ENCODE data around the gene TTC33.
A peak's percentile ranks its signal among the peaks of the same experiment; 100 is the strongest.
"Not testable (repeated sequence)": the region's sequence is repeated elsewhere in the genome, so short reads cannot be mapped to it uniquely, and the experiment has no call there.

The TTC33 gene

GRCh38 chr5:40652441-40653220 is 103.1 kb downstream of the TTC33 start:
- no peak for DNase-seq (ENCODE audit: low read depth)

GRCh38 chr5:40651201-40651600 is 104.6 kb downstream of the TTC33 start:
- no peak for DNase-seq (ENCODE audit: low read depth)

GRCh38 chr5:40649463-40650030 is 106.2 kb downstream of the TTC33 start:
- no peak for DNase-seq (ENCODE audit: low read depth)

GRCh38 chr5:40648150-40648549 is 107.6 kb downstream of the TTC33 start:
- no peak for DNase-seq (ENCODE audit: low read depth)

- no peak for DNase-seq (ENCODE audit: low read depth)
These were observed 109.5 kb downstream of the TTC33 start for GRCh38 chr5:40646266-40646665.

- DNase-seq (ENCODE audit: low read depth), result not testable (repeated sequence)
These were observed 116.2 kb downstream of the TTC33 start for GRCh38 chr5:40639531-40639930.

- no peak for DNase-seq (ENCODE audit: low read depth)
These were observed 121.2 kb downstream of the TTC33 start for GRCh38 chr5:40634593-40634992.

- no peak for DNase-seq (ENCODE audit: low read depth)
These were observed 121.6 kb downstream of the TTC33 start for GRCh38 chr5:40634154-40634553.

GRCh38 chr5:40631236-40631635 is 124.5 kb downstream of the TTC33 start:
- DNase-seq (ENCODE audit: low read depth), result no peak

GRCh38 chr5:40630126-40630525 is 125.6 kb downstream of the TTC33 start:
- DNase-seq (ENCODE audit: low read depth), result no peak

GRCh38 chr5:40628407-40628806 is 127.4 kb downstream of the TTC33 start:
- DNase-seq (ENCODE audit: low read depth), result no peak

GRCh38 chr5:40627706-40628105 is 128.1 kb downstream of the TTC33 start:
- DNase-seq (ENCODE audit: low read depth), result no peak

- no peak for DNase-seq (ENCODE audit: low read depth)
These were observed 129.0 kb downstream of the TTC33 start for GRCh38 chr5:40626801-40627200.

GRCh38 chr5:40623480-40624420 is 132.0 kb downstream of the TTC33 start:
- peak; percentile 13 for DNase-seq (ENCODE audit: low read depth)

GRCh38 chr5:40622463-40623252 is 133.1 kb downstream of the TTC33 start:
- DNase-seq (ENCODE audit: low read depth), result no peak

- no peak for DNase-seq (ENCODE audit: low read depth)
These were observed 136.3 kb downstream of the TTC33 start for GRCh38 chr5:40619421-40619820.

- DNase-seq (ENCODE audit: low read depth), result no peak
These were observed 136.8 kb downstream of the TTC33 start for GRCh38 chr5:40618926-40619325.

- no peak for DNase-seq (ENCODE audit: low read depth)
These were observed 139.0 kb downstream of the TTC33 start for GRCh38 chr5:40616781-40617180.

GRCh38 chr5:40615586-40616170 is 140.1 kb downstream of the TTC33 start:
- no peak for DNase-seq (ENCODE audit: low read depth)

- DNase-seq (ENCODE audit: low read depth), result no peak
These were observed 140.7 kb downstream of the TTC33 start for GRCh38 chr5:40614923-40615585.

GRCh38 chr5:40614466-40614865 is 141.3 kb downstream of the TTC33 start:
- DNase-seq (ENCODE audit: low read depth), result no peak

All from stimulated activated CD4-positive, alpha-beta T cell treated with anti-CD3 and anti-CD28 coated beads, Interleukin-2, amount 100 ng/mL, for 4 hours (primary cell).